ENCODE results near the gene NIM1K. TPM values are rescaled to one million over a fixed set of nuclear protein-coding genes. Genes with fewer than 3 reads are reported as not detected.
"Not testable (repeated sequence)": the region's sequence is repeated elsewhere in the genome, so short reads cannot be mapped to it uniquely, and the experiment has no call there.

The NIM1K gene
- total RNA-seq, 4 donors from 2014 or later, result 0.32 TPM; not detected in 3

DNA sequence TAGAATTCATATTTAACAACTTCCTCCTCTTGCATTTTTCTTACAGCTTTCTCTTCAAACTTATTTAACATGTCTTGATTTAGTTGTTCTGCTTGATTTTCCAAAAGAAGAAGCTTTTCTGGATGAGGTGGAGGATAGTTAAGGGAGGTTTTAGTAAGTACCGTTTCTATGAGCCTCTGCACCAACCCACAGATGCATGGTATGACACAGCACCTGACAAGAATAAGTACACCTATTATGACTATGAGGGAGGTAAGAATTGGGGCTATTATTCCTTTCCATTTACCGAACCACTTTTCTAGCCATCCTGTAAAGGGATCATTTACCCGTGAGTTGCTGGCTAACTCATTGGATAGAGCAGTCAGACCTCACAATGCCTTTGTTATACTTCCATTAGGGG is 123.7 kb downstream of the NIM1K start:
- intact Hi-C loops (cut with DNase I; ENCODE audit: low total_unique reads) (no loop called here), in situ Hi-C loops (cut with MboI; ENCODE audit: low pct_ligation_motif_present in 1 of 4, low pct_unique_long_range_greater_than_20kb in 1 of 4, low sequenced_read_pairs in 3 of 4) (loop anchor here (10.0 to 25.0 kb wide), 2 partner anchors 172 to 211 kb away; partner anchors contain the start of gene TMEM267 (in 4 of the 4))

DNA sequence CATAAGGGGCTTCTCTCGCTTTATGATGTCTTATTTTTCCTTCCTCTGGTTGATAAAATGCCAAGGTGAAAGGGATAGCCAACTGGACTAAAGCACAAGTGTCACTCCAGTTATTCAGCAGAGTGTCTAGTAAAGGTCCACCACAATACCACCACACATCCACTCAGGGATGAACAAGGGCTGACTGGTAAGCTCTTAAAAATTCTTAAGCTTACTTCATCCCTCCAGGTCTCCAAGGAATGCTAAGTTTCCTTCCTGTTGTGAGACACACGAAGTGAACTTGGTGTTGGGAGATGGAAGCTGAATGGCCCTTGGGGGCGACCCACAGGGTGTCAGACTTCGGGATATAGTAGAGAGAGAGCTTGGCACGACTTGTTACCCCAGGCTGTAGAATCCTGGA is 124.4 kb downstream of the NIM1K start:
- Histone ChIP-seq H3K4me1 (peaks cover 9 to 16% (median 11%) of the 10 kb centered on the region in 4 donors), H3K27me3 (no peaks in the 10 kb centered on the region), H3K9me3 (no peaks in the 10 kb centered on the region), H3K27ac (no peak overlapping the region), H3K36me3 (no peaks in the 10 kb centered on the region), H3K4me3 (no peak overlapping the region)
- DNase-seq, result no peak
- TF ChIP-seq POLR2AphosphoS5 (IDR thresholded peaks at IDR 0.05) (no peak), POLR2A (IDR thresholded peaks at IDR 0.05) (no peak), EP300 (IDR thresholded peaks at IDR 0.05; ENCODE audit: low read depth) (no peak)
- TF ChIP-seq, protein P1, sequence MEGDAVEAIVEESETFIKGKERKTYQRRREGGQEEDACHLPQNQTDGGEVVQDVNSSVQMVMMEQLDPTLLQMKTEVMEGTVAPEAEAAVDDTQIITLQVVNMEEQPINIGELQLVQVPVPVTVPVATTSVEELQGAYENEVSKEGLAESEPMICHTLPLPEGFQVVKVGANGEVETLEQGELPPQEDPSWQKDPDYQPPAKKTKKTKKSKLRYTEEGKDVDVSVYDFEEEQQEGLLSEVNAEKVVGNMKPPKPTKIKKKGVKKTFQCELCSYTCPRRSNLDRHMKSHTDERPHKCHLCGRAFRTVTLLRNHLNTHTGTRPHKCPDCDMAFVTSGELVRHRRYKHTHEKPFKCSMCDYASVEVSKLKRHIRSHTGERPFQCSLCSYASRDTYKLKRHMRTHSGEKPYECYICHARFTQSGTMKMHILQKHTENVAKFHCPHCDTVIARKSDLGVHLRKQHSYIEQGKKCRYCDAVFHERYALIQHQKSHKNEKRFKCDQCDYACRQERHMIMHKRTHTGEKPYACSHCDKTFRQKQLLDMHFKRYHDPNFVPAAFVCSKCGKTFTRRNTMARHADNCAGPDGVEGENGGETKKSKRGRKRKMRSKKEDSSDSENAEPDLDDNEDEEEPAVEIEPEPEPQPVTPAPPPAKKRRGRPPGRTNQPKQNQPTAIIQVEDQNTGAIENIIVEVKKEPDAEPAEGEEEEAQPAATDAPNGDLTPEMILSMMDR (IDR thresholded peaks at IDR 0.05), result no peak
- in situ Hi-C loops (cut with MboI; ENCODE audit: low pct_ligation_motif_present in 1 of 4, low pct_unique_long_range_greater_than_20kb in 1 of 4, low sequenced_read_pairs in 3 of 4) (loop anchor here (10.0 to 25.0 kb wide), 2 partner anchors 171 to 212 kb away; partner anchors contain the start of gene TMEM267 (in 4 of the 4)), intact Hi-C loops (cut with DNase I; ENCODE audit: low total_unique reads) (no loop called here)
- 91 to 93% methylated on average over 1 to 5 of the region's 5 CpGs for WGBS, 2 donors (ENCODE audit: low coverage in 1 of 2)

More for the DNA sequence above, 123.7 kb downstream of the NIM1K start:
- no peaks in the 10 kb centered on the region for H3K36me3 ChIP-seq
- 70 to 81% methylated on average over 3 of the region's 3 CpGs for WGBS, 2 donors (ENCODE audit: low coverage in 1 of 2)
- no peak for DNase-seq
- H3K27me3 ChIP-seq, result no peaks in the 10 kb centered on the region
- no peak overlapping the region for H3K27ac ChIP-seq
- TF ChIP-seq, protein P1 (IDR thresholded peaks at IDR 0.05), result no peak
- TF ChIP-seq POLR2A (IDR thresholded peaks at IDR 0.05) (no peak), POLR2AphosphoS5 (IDR thresholded peaks at IDR 0.05) (no peak), EP300 (IDR thresholded peaks at IDR 0.05; ENCODE audit: low read depth) (no peak)
- H3K9me3 ChIP-seq, result no peaks in the 10 kb centered on the region
- no peak overlapping the region for H3K4me3 ChIP-seq
- peaks cover 9 to 19% (median 14%) of the 10 kb centered on the region in 4 donors for H3K4me1 ChIP-seq

DNA sequence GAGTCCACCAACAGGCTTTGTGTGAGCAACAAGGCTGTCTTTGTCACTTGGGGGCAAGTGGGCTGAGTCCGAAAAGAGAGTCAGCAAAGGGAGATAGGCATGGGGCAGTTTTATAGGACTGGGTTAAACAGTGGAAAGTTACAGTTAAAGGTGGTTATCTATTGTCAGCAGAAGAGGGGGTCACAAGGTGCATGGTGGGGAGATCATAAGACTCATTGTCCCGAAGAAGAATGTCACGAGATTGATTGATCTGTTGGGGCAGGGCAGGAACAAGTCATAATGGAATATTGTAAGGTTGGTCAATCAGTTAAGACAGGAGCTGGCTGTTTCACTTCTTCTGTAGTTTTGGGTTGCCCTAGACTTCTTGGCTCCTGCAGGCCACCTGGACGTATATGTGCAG is 128.8 kb downstream of the NIM1K start:
- no peaks in the 10 kb centered on the region for H3K9me3 ChIP-seq
- no peak overlapping the region for H3K4me3 ChIP-seq
- in situ Hi-C loops (cut with MboI; ENCODE audit: low pct_ligation_motif_present in 1 of 4, low pct_unique_long_range_greater_than_20kb in 1 of 4, low sequenced_read_pairs in 3 of 4), result loop anchor here (25.0 kb wide), 1 partner anchor 166 kb away; the partner anchor contains the start of gene TMEM267 (in 4 of the 4)
- H3K27me3 ChIP-seq, result no peaks in the 10 kb centered on the region
- H3K36me3 ChIP-seq, result no peaks in the 10 kb centered on the region
- no peak overlapping the region for H3K27ac ChIP-seq
- DNase-seq, result no peak
- 81 to 92% methylated on average over 4 of the region's 4 CpGs for WGBS, 2 donors (ENCODE audit: low coverage in 1 of 2)
- TF ChIP-seq POLR2AphosphoS5 (IDR thresholded peaks at IDR 0.05) (no peak), EP300 (IDR thresholded peaks at IDR 0.05; ENCODE audit: low read depth) (no peak)
- TF ChIP-seq, protein P1 (IDR thresholded peaks at IDR 0.05), result no peak
- H3K4me1 ChIP-seq, result no peaks in the 10 kb centered on the region
- intact Hi-C loops (cut with DNase I; ENCODE audit: low total_unique reads), result no loop called here

DNA sequence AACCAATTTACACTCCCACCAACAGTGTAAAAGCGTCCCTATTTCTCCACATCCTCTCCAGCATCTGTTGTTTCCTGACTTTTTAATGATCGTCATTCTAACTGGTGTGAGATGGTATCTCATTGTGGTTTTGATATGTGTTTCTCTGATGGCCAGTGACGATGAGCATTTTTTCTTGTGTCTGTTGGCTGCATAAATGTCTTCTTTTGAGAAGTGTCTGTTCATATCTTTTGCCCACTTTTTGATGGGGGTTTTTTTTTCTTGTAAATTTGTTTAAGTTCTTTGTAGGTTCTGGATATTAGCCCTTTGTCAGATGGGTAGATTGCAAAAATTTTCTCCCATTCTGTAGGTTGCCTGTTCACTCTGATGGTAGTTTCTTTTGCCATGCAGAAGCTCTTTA is 131.5 kb downstream of the NIM1K start:
- intact Hi-C loops (cut with DNase I; ENCODE audit: low total_unique reads); H3K36me3 ChIP-seq; H3K27me3 ChIP-seq; H3K4me1 ChIP-seq; H3K4me3 ChIP-seq; DNase-seq; H3K27ac ChIP-seq; H3K9me3 ChIP-seq: not testable (repeated sequence)
- 68 to 77% methylated on average over 3 of the region's 3 CpGs for WGBS, 2 donors (ENCODE audit: low coverage in 1 of 2)
- in situ Hi-C loops (cut with MboI; ENCODE audit: low pct_ligation_motif_present in 1 of 4, low pct_unique_long_range_greater_than_20kb in 1 of 4, low sequenced_read_pairs in 3 of 4), result loop anchor here (25.0 kb wide), 1 partner anchor 164 kb away; the partner anchor contains the start of gene TMEM267 (in 4 of the 4)

DNA sequence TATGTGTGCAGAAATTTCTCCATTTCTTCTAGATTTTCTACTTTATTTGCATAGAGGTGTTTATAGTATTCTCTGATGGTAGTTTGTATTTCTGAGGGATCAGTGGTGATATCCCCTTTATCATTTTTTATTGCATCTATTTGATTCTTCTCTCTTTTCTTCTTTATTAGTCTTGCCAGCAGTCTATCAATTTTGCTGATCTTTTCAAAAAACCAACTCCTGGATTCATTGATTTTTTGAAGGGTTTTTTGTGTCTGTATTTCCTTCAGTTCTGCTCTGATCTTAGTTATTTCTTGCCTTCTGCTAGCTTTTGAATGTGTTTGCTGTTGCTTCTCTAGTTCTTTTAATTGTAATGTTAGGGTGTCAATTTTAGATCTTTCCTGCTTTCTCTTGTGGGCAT is 133.6 kb downstream of the NIM1K start:
- H3K36me3 ChIP-seq; H3K9me3 ChIP-seq; H3K4me3 ChIP-seq; H3K27ac ChIP-seq; H3K27me3 ChIP-seq; in situ Hi-C loops (cut with MboI; ENCODE audit: low pct_ligation_motif_present in 1 of 4, low pct_unique_long_range_greater_than_20kb in 1 of 4, low sequenced_read_pairs in 3 of 4); DNase-seq; intact Hi-C loops (cut with DNase I; ENCODE audit: low total_unique reads); H3K4me1 ChIP-seq: not testable (repeated sequence)

Small RNA genes within 50 kb of the gene (small RNA-seq; reads per million reads assigned to genes)
- 0 reads per million in 4 donors for gene AC106800.4

Other genes with a start within 250 kb of the NIM1K start
- gene ANXA2R, start 151.9 kb upstream of the NIM1K start, total RNA-seq, result 1 to 10 TPM in 2 of 4 donors, under 1 TPM in 2; 0.75 to 4.4 (median 2.0) TPM
- 10 to 100 TPM in 3 of 4 donors, 1 to 10 TPM in 1; 9.8 to 37.6 (median 25.0) TPM for gene ZNF131, start 71.3 kb upstream of the NIM1K start, total RNA-seq
- 10 to 100 TPM; 16.9 to 51.4 (median 41.8) TPM for gene HMGCS1, start 121.2 kb downstream of the NIM1K start, total RNA-seq
- 100 to 1,000 TPM in 2 of 4 donors, 10 to 100 TPM in 2; 17.1 to 115 (median 86.4) TPM for gene CCL28, start 220.2 kb downstream of the NIM1K start, total RNA-seq

All from transverse colon (tissue), 4 donors.